Neural progenitor cell (in vitro differentiated cells): Measurements from ENCODE around the gene MPPED2.

Source experiments
- CTCF ChIP-seq: fragments of 200-600 bp; sonication (generic); IDR thresholded peaks from 2 replicates; pipeline ENCODE4 v1.5.1; 2017; ENCODE audit warnings: antibody characterized with exemption, mild to moderate bottlenecking
- EZH2 ChIP-seq: fragments of 200-600 bp; sonication (generic); IDR thresholded peaks from 2 replicates; pipeline ENCODE4 v1.6.1; 2017; ENCODE audit warnings: antibody characterized with exemption, mild to moderate bottlenecking, moderate library complexity
- EZH2phosphoT487 ChIP-seq: fragments of 200-600 bp; sonication (generic); IDR thresholded peaks from 2 replicates; pipeline ENCODE4 v1.6.1; 2017; ENCODE audit warnings: antibody characterized with exemption

- TF ChIP-seq EZH2phosphoT487, result no peak
- TF ChIP-seq CTCF, result no peak
- TF ChIP-seq EZH2, result no peak
Observed at GRCh38 chr11:30453705-30454104, 132.4 kb downstream of the MPPED2 start.
